ENCODE measurements around the gene BAK1.

DNA sequence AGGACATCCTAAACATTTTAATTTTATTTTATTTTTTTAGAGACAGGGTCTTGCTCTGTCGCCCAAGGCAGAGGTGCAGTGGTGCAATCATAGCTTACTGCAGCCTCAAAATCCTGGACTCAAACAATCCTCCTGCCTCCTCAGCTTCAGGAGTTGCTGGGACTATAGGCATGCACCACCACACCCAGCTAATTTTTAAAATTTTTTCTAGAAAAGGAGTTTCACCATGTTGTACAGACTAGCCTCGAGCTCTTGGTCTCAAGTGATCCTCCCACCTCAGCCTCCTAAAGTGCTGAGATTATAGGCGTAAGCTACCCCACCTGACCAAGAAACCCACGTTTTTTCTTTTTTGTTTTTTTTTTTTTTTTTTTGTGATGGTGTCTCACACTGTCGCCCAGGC lies 33.3 kb downstream of the BAK1 start:
- TF ChIP-seq POLR2A (IDR thresholded peaks at IDR 0.05) (no peak), CTCF (IDR thresholded peaks at IDR 0.05) (no peak)

All from upper lobe of left lung (tissue), 4 donors.